Keratinocyte (primary cell): ENCODE results near the gene NCAPD3. TPM values are rescaled to one million over a fixed set of nuclear protein-coding genes. Genes with fewer than 3 reads are reported as not detected.

Experiments used
- DNase-seq: peaks from one replicate; pipeline ENCODE4 v3.0.0-alpha.2; 2011; ENCODE audit warnings: low read depth, missing footprints, low spot score
- FAIRE-seq: peaks from 2 replicates; lab custom pipeline; 2011; peaks lifted over from hg19 to GRCh38; lab: Jason Lieb, UNC
- H2AFZ ChIP-seq: 2 replicates; pipeline ENCODE4 v1.6.0; 2012; ENCODE audit warnings: low read length, control low read depth, inconsistent platforms; ENCODE audit not compliant: control insufficient read depth
- H3K27ac ChIP-seq: 2 replicates; pipeline ENCODE4 v1.5.1; 2011; ENCODE audit warnings: low read length; ENCODE audit not compliant: control insufficient read depth, insufficient read depth
- H3K27me3 ChIP-seq: 3 replicates; pipeline ENCODE4 v1.6.0; 2011; ENCODE audit warnings: low read length; ENCODE audit not compliant: control insufficient read depth, insufficient read depth; ENCODE audit errors: extremely low read depth
- H3K36me3 ChIP-seq, 2 experiments: 2 replicates in 1 of 2; 3 replicates in 1 of 2; pipeline ENCODE4 v1.5.1; 2011; ENCODE audit warnings: low read length in 2 of 2, mild to moderate bottlenecking in 1 of 2; ENCODE audit not compliant: control insufficient read depth in 2 of 2, insufficient read depth in 2 of 2; ENCODE audit errors: extremely low read depth in 1 of 2
- H3K4me1 ChIP-seq: 3 replicates; pipeline ENCODE4 v1.5.1; 2011; ENCODE audit warnings: low read length; ENCODE audit not compliant: control insufficient read depth, insufficient read depth; ENCODE audit errors: extremely low read depth
- H3K4me2 ChIP-seq: 3 replicates; pipeline ENCODE4 v1.6.0; 2011; ENCODE audit warnings: low read depth, low read length; ENCODE audit not compliant: control insufficient read depth, insufficient read depth; ENCODE audit errors: extremely low read depth
- H3K4me3 ChIP-seq, 3 experiments: fragments of 200-600 bp in 1 of 3; sonication (generic) in 1 of 3; 2 replicates in 2 of 3; 3 replicates in 1 of 3; pipeline ENCODE4 v1.5.1; 2011 to 2016; ENCODE audit warnings: low read length in 3 of 3, mild to moderate bottlenecking in 3 of 3, control low read depth in 2 of 3, inconsistent platforms in 1 of 3, low read depth in 1 of 3, mixed read lengths in 1 of 3, mixed run types in 1 of 3, moderate library complexity in 1 of 3; ENCODE audit not compliant: control insufficient read depth in 2 of 3, insufficient read depth in 2 of 3; ENCODE audit errors: extremely low read depth in 1 of 3
- H3K79me2 ChIP-seq: 2 replicates; pipeline ENCODE4 v1.6.0; 2012; ENCODE audit warnings: low read length; ENCODE audit not compliant: control insufficient read depth, insufficient read depth
- H3K9ac ChIP-seq: 3 replicates; pipeline ENCODE4 v1.6.0; 2011; ENCODE audit warnings: low read length; ENCODE audit not compliant: control insufficient read depth, insufficient read depth; ENCODE audit errors: extremely low read depth
- H3K9me1 ChIP-seq: 3 replicates; pipeline ENCODE4 v1.6.0; 2011; ENCODE audit warnings: low read length; ENCODE audit not compliant: control insufficient read depth, insufficient read depth; ENCODE audit errors: extremely low read depth
- H3K9me3 ChIP-seq: 2 replicates; pipeline ENCODE4 v1.5.1; 2012; ENCODE audit warnings: low read depth, low read length; ENCODE audit not compliant: control insufficient read depth
- H4K20me1 ChIP-seq: 3 replicates; pipeline ENCODE4 v1.6.0; 2011; ENCODE audit warnings: low read length; ENCODE audit not compliant: control insufficient read depth, insufficient read depth; ENCODE audit errors: extremely low read depth
- CTCF ChIP-seq, 3 experiments: IDR thresholded peaks in 1 of 3; conservative IDR thresholded peaks in 1 of 3; optimal IDR thresholded peaks in 1 of 3; 2 replicates in 2 of 3; 3 replicates in 1 of 3; pipeline versions ENCODE3 to v1.5.1; 2011; ENCODE audit warnings: low read length in 3 of 3, mild to moderate bottlenecking in 3 of 3, moderate library complexity in 2 of 3, control low read depth in 1 of 3, inconsistent platforms in 1 of 3; ENCODE audit not compliant: insufficient read depth in 2 of 3; ENCODE audit errors: extremely low read depth in 1 of 3
- EZH2 ChIP-seq: IDR thresholded peaks from one replicate; pipeline ENCODE4 v1.6.1; 2012; ENCODE audit warnings: inconsistent platforms, mild to moderate bottlenecking, low read length, moderate library complexity
- dilution Hi-C: fragments of 300-500 bp; cut with MboI; formaldehyde crosslinking; loops from one replicate; pipeline ENCODE4 v1.7.0; 2020; ENCODE audit warnings: low sequenced_read_pairs; ENCODE audit not compliant: extremely low pct_ligation_motif_present
- polyA plus RNA-seq, 5 experiments: library from polyadenylated mRNA; depleted of rRNA in 3 of 5; stranded (reverse) in 3 of 5; stranded (forward) in 1 of 5; unstranded in 1 of 5; fragments of >200 nt; gene quantifications; 1 replicate in 1 of 5; 2 replicates in 3 of 5; 3 replicates in 1 of 5; pipeline versions ENCODE4 v1.2.1 to v1.2.3, GENCODE V29; 2011 to 2012; ENCODE audit warnings: missing spikeins in 2 of 5, low read depth in 1 of 5, low replicate concordance in 1 of 5

The NCAPD3 gene
- polyA plus RNA-seq, 1 donor (not counting 4 experiments of a cell fraction or from before 2014, with no cell fraction given) = 23.0 TPM

DNA sequence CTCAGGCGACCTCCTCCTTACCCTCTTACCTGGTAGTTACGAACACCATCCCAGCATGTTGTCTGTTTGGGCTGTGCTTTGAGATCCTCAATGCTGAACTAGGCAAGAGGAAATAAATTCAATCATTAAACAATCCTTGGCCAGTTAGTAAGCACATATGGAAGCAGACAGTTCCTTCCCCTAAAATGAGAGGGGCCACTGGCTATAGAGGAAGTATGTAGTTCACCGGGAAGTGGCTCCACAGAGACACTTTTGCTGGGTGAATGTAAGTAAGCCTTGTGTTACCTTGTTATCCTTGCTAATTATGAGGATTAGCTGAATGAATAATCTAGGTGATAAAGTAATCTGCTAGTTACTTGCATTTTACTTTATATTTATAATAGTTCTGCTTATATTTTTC lies 26.5 kb upstream of the NCAPD3 start:
- no peak for TF ChIP-seq CTCF (optimal IDR thresholded peaks at IDR 0.05 in 1 of 3, IDR thresholded peaks at IDR 0.05 in 1 of 3, conservative IDR thresholded peaks at IDR 0.05 in 1 of 3; ENCODE audit: extremely low read depth in 1 of 3, insufficient read depth in 2 of 3, low read length in 3 of 3)
- no peak for TF ChIP-seq EZH2
- Histone ChIP-seq H4K20me1 (no peaks in the 10 kb centered on the region), H3K27me3 (no peaks in the 10 kb centered on the region), H3K36me3 (peaks cover 16 to 22% of the 10 kb centered on the region in 2 experiments), H3K4me2 (no peak overlapping the region), H3K9me1 (no peaks in the 10 kb centered on the region), H3K9ac (no peak overlapping the region), H3K4me1 (peaks cover 7% of the 10 kb centered on the region), H3K4me3 (no peak overlapping the region), H3K79me2 (peaks cover 13% of the 10 kb centered on the region), H3K27ac (no peak overlapping the region), H3K9me3 (no peaks in the 10 kb centered on the region), H2AFZ (no peak overlapping the region)
- dilution Hi-C loops = no loop called here
- no peak for DNase-seq
- FAIRE-seq = no peak

GRCh38 chr11:134248910-134249480 lies 25.2 kb upstream of the NCAPD3 start:
- dilution Hi-C loops = no loop called here
- no peak for FAIRE-seq

More at GRCh38 chr11:134248910-134249480, 25.2 kb upstream of the NCAPD3 start:
- Histone ChIP-seq H2AFZ (no peak overlapping the region), H3K9me3 (no peaks in the 10 kb centered on the region), H3K4me2 (no peak overlapping the region), H3K27ac (no peak overlapping the region), H3K4me3 (no peak overlapping the region), H3K9me1 (no peaks in the 10 kb centered on the region), H3K79me2 (peaks cover 5% of the 10 kb centered on the region), H4K20me1 (no peaks in the 10 kb centered on the region), H3K27me3 (no peaks in the 10 kb centered on the region), H3K36me3 (peaks cover 24 to 32% of the 10 kb centered on the region in 2 experiments), H3K9ac (no peak overlapping the region), H3K4me1 (peaks cover 7% of the 10 kb centered on the region)
- TF ChIP-seq EZH2 (no peak), CTCF (optimal IDR thresholded peaks at IDR 0.05 in 1 of 3, IDR thresholded peaks at IDR 0.05 in 1 of 3, conservative IDR thresholded peaks at IDR 0.05 in 1 of 3; ENCODE audit: extremely low read depth in 1 of 3, insufficient read depth in 2 of 3, low read length in 3 of 3) (no peak)
- DNase-seq = no peak
